Testis (tissue), 5 donors: Measurements from ENCODE around the gene VPREB3. TPM values are rescaled to one million over a fixed set of nuclear protein-coding genes. Genes with fewer than 3 reads are reported as not detected.

Experiments used
- DNase-seq: peaks from one replicate; pipeline ENCODE4 v3.0.0-alpha.2; 2019
- H3K27ac ChIP-seq, 2 donors: fragments of 200-600 bp; sonication (generic); one replicate each; pipeline ENCODE4 v1.5.1; 2019
- H3K27me3 ChIP-seq: fragments of 200-600 bp; sonication (generic); one replicate; pipeline ENCODE4 v1.5.1; 2019
- H3K36me3 ChIP-seq: fragments of 200-600 bp; sonication (generic); one replicate; pipeline ENCODE4 v1.5.1; 2017; ENCODE audit warnings: low read depth; ENCODE audit errors: missing control alignments
- H3K4me1 ChIP-seq: fragments of 200-600 bp; sonication (generic); one replicate; pipeline ENCODE4 v1.5.1; 2019
- H3K4me3 ChIP-seq, 2 donors: fragments of 200-600 bp; sonication (generic); one replicate each; pipeline ENCODE4 v1.5.1; 2017 to 2019
- H3K9me3 ChIP-seq: fragments of 200-600 bp; sonication (generic); one replicate; pipeline ENCODE4 v1.5.1; 2017
- POLR2A ChIP-seq: fragments of 450-650 bp; IDR thresholded peaks from one replicate; pipeline ENCODE4 v1.6.1; 2017; ENCODE audit warnings: antibody characterized with exemption, mild to moderate bottlenecking, moderate library complexity
- WGBS, 2 donors: methylation state at CpG; one replicate each; pipeline ENCODE4 v1.1.5; 2018; 5-methylcytosine and 5-hydroxymethylcytosine counted together
- intact Hi-C: fragments of 100-400 bp; cut with DNase I; formaldehyde crosslinking; loops from one replicate; pipeline ENCODE4 v1.15.1; 2023; ENCODE audit warnings: low total_unique reads
- long read RNA-seq, 2 donors: transcript quantifications; one replicate each; lab custom pipeline, GENCODE V29; 2026
- polyA plus RNA-seq: library from polyadenylated mRNA; stranded (reverse); fragments of 350-450 nt; fragmentation: Illumina TruSeq; extraction: RNeasy Lipid Tissue Mini Kit (QIAGEN cat#74804); gene quantifications from one replicate; pipeline ENCODE4 v1.2.3, GENCODE V29; 2014; ENCODE audit warnings: low read depth, low replicate concordance; ENCODE audit not compliant: insufficient read depth
- total RNA-seq, 2 donors: library from RNA; depleted of rRNA; stranded (reverse); fragments of >200 nt; gene quantifications; one replicate each; pipeline ENCODE4 v1.2.3, GENCODE V29; 2016
- TF ChIP-seq, protein P1 (sequence below), 3 experiments: fragments of 450-650 bp in 2 of 3; fragments of 200-600 bp in 1 of 3; sonication (generic) in 1 of 3; IDR thresholded peaks; one replicate each; pipeline ENCODE4 v1.5.1; 2016 to 2019; ENCODE audit warnings: antibody characterized with exemption in 3 of 3, mild to moderate bottlenecking in 2 of 3, moderate library complexity in 1 of 3

VPREB3 gene, protein sequence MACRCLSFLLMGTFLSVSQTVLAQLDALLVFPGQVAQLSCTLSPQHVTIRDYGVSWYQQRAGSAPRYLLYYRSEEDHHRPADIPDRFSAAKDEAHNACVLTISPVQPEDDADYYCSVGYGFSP
- total RNA-seq (under 1 TPM in 1 of 2 donors, not detected in 1; 0.68 TPM), polyA plus RNA-seq (1.2 TPM)
- long read RNA-seq, donor 1, result 0 reads
- long read RNA-seq, donor 2, result 0 reads

DNA sequence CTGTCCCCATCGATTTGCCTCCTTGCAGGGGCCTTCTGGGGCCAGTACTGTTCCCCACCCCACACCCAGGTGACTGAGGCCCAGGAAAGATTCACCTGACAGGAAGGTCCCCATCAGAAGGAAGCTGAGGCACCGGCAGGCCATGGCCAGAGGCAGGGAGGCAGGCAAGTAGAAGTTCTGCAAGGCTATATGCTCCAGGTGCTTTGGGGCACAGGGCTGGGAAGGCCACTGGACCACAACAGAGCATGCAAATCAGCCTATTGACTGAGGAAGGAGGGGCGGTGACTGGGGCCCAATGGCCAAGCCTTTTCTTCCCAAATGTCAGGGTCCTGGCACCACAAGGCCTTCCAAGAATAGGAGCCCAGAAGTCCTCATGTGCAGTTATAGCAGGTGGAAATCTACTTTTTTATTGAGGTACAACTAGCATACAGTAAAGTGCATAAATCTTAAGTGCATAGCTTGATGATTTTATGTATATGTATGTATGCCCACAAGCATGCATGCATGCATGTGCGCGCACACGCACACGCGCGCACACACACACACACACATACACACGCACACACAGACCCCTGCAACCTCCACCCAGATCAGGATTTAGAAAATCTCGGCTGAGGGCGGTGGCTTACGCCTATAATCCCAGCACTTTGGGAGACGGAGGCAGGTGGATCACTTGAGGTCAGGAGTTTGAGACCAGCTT is at the start of gene VPREB3:
TSS of gene VPREB3 (minus strand) at position 206 of the 700 bp plus-strand sequence. CDS start at position 144, 62 bp downstream.
- TF ChIP-seq POLR2A, result no peak
- TF ChIP-seq, protein P1, sequence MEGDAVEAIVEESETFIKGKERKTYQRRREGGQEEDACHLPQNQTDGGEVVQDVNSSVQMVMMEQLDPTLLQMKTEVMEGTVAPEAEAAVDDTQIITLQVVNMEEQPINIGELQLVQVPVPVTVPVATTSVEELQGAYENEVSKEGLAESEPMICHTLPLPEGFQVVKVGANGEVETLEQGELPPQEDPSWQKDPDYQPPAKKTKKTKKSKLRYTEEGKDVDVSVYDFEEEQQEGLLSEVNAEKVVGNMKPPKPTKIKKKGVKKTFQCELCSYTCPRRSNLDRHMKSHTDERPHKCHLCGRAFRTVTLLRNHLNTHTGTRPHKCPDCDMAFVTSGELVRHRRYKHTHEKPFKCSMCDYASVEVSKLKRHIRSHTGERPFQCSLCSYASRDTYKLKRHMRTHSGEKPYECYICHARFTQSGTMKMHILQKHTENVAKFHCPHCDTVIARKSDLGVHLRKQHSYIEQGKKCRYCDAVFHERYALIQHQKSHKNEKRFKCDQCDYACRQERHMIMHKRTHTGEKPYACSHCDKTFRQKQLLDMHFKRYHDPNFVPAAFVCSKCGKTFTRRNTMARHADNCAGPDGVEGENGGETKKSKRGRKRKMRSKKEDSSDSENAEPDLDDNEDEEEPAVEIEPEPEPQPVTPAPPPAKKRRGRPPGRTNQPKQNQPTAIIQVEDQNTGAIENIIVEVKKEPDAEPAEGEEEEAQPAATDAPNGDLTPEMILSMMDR (IDR thresholded peaks at IDR 0.05), result no peak
- intact Hi-C loops, result no loop called here
- no peak for DNase-seq
- no peaks in the 10 kb centered on the region for H3K9me3 ChIP-seq
- no peaks in the 10 kb centered on the region for H3K36me3 ChIP-seq
- no peaks in the 10 kb centered on the region for H3K27me3 ChIP-seq
- WGBS, 2 donors, result 92 to 95% methylated on average over 14 of the region's 14 CpGs
- H3K4me3 ChIP-seq, result no peak within 1 kb of the TSS
- no peak within 1 kb of the TSS for H3K27ac ChIP-seq
- H3K4me1 ChIP-seq, result peaks cover 5% of the 10 kb centered on the region

DNA sequence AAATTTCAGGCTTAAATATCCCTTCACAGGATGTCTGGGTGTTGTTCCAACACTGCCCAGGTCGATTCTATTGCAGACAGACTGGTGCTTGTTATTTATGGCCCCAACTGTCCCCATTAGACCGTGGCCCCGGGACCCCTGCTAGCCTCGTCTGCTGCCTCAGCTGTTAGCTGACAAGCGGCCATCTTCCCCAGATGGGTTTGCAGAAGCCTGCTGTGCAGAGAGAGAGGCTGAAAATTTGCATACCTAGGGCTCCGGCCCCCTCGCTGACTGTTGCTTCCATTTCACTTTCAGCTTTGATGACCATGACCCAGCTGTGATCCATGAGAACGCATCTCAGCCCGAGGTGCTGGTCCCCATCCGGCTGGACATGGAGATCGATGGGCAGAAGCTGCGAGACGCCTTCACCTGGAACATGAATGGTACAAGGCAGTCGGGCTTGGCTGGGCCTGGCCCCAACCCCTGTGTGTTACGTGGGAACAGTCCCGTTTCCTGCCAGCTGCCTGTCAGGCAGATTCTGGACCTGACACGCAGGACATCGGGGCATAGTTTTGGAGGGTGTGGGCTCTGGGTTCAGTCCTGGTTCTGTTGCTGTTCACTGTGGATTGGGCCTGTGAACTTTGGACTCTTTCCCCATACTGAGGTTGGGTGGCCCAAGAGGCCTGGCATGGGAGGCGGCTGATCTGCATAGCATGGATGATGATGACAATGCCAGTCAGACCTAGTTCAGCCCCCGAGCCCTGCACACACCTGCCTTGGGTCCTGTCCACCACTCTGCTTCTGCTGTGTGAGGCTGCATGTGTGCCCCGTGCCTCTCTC is 49.0 kb upstream of the VPREB3 start:
- DNase-seq, result no peak
- Histone ChIP-seq H3K4me1 (peaks cover 3% of the 10 kb centered on the region), H3K27me3 (no peaks in the 10 kb centered on the region), H3K27ac (no peak overlapping the region), H3K9me3 (no peaks in the 10 kb centered on the region), H3K4me3 (no peak overlapping the region), H3K36me3 (no peaks in the 10 kb centered on the region)
- 83 to 86% methylated on average over 16 to 21 of the region's 21 CpGs for WGBS, 2 donors
- no peak for TF ChIP-seq POLR2A
- TF ChIP-seq, protein P1 (IDR thresholded peaks at IDR 0.05), result no peak
- intact Hi-C loops, result no loop called here

DNA sequence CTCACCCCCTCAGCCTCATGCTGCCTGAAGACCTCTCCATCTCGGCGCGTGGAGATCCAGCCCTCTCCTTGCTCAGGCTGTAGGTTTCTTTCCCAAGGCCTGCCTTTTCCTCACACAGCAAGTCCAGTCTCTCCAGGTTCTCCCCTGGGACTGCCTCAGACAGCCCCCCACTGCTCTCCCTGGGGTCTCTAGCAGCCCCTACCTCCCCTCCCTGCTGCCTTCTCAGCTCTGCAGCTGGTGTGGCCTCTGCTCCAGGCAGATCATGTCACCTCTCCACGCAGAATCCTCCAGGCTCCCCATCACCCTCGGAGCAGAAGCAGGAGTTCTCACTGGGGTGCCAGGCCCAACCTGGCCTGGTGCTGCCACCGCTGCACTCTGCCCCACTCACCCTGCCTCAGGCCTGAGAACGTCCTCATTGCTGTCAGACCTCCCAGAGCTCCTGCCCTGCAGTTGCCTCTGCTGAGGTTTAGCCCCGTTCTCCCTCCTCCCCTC is 47.7 kb upstream of the VPREB3 start:
- Histone ChIP-seq H3K36me3 (no peaks in the 10 kb centered on the region), H3K27me3 (no peaks in the 10 kb centered on the region), H3K9me3 (no peaks in the 10 kb centered on the region), H3K27ac (no peak overlapping the region), H3K4me1 (peaks cover 3% of the 10 kb centered on the region), H3K4me3 (no peak overlapping the region)
- DNase-seq, result no peak
- intact Hi-C loops, result no loop called here
- 89 to 93% methylated on average over 8 of the region's 8 CpGs for WGBS, 2 donors
- TF ChIP-seq, protein P1 (IDR thresholded peaks at IDR 0.05), result no peak
- TF ChIP-seq POLR2A, result no peak

DNA sequence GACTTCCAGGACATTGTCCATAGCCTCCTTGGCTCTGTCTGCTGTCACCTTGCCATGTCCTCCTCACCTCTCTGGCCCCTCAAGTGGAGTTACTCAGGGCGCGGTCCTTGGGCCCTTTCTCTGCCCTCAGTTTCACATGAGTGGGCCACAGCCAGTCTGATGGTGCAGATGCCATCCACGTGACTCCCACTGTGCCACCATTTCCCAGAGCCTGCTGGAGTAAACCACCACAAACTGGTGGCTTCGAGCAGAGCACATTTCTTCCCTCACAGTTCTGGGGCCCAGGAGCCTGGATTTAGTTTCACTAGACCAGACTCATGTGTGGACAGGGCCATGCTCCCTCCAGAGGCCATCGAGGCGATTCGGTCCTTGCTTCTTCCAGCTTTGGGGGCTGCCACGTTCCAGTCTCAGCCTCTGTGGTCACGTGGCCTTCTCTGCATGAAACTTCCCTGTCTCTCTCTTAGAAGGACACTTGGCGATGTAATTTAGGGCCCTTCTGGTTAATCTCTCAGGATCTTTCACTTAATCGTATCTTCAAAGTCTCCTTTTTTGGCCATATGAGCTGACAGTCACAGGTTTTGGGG is 47.1 kb upstream of the VPREB3 start:
- no peak for DNase-seq
- Histone ChIP-seq H3K4me1 (peaks cover 3% of the 10 kb centered on the region), H3K9me3 (no peaks in the 10 kb centered on the region), H3K4me3 (no peak overlapping the region), H3K36me3 (no peaks in the 10 kb centered on the region), H3K27ac (no peak overlapping the region), H3K27me3 (no peaks in the 10 kb centered on the region)
- WGBS, 2 donors, result 91 to 92% methylated on average over 11 of the region's 11 CpGs
- TF ChIP-seq, protein P1 (IDR thresholded peaks at IDR 0.05), result no peak
- TF ChIP-seq POLR2A, result no peak
- intact Hi-C loops, result no loop called here
